H9 (cell line): ENCODE measurements around the gene SPRED1. TPM values are rescaled to one million over a fixed set of nuclear protein-coding genes. Genes with fewer than 3 reads are reported as not detected.

Source experiments
- DNase-seq: peaks from one replicate; pipeline ENCODE4 v3.0.0-alpha.2; 2017
- H2AFZ ChIP-seq: one replicate; pipeline ENCODE4 v1.6.1; 2013; ENCODE audit warnings: mild to moderate bottlenecking, low read length, control low read depth, moderate library complexity
- H2AK5ac ChIP-seq: 2 replicates; pipeline ENCODE4 v1.6.1; 2013; ENCODE audit warnings: low read length, control low read depth, mixed read lengths; ENCODE audit not compliant: insufficient read length
- H2BK120ac ChIP-seq: one replicate; pipeline ENCODE4 v1.6.1; 2013; ENCODE audit warnings: low read depth, mild to moderate bottlenecking, low read length, control low read depth, inconsistent platforms; ENCODE audit not compliant: poor library complexity, severe bottlenecking
- H2BK12ac ChIP-seq: 2 replicates; pipeline ENCODE4 v1.6.1; 2013; ENCODE audit warnings: low read length, control low read depth, mixed read lengths, low read depth; ENCODE audit not compliant: insufficient read length
- H2BK15ac ChIP-seq: 2 replicates; pipeline ENCODE4 v1.6.1; 2013; ENCODE audit warnings: low read depth, low read length, control low read depth
- H2BK20ac ChIP-seq: one replicate; pipeline ENCODE4 v1.6.1; 2013; ENCODE audit warnings: low read depth, mild to moderate bottlenecking, low read length, control low read depth, inconsistent platforms; ENCODE audit not compliant: poor library complexity, severe bottlenecking
- H2BK5ac ChIP-seq: 2 replicates; pipeline ENCODE4 v1.6.1; 2013; ENCODE audit warnings: low read length, control low read depth, mixed read lengths; ENCODE audit not compliant: insufficient read length
- H3K14ac ChIP-seq: 2 replicates; pipeline ENCODE4 v1.6.1; 2013; ENCODE audit warnings: low read length, control low read depth; ENCODE audit not compliant: insufficient read depth
- H3K18ac ChIP-seq: 2 replicates; pipeline ENCODE4 v1.6.1; 2013; ENCODE audit warnings: low read depth, mild to moderate bottlenecking, mixed read lengths, low read length, control low read depth; ENCODE audit not compliant: insufficient read length
- H3K23ac ChIP-seq: 2 replicates; pipeline ENCODE4 v1.6.1; 2013; ENCODE audit warnings: low read length, control low read depth, mixed read lengths, low read depth; ENCODE audit not compliant: insufficient read length
- H3K23me2 ChIP-seq: 2 replicates; pipeline ENCODE4 v1.6.1; 2013; ENCODE audit warnings: low read depth, mild to moderate bottlenecking, mixed read lengths, low read length, control low read depth; ENCODE audit not compliant: insufficient read length, poor library complexity, severe bottlenecking
- H3K27ac ChIP-seq: 2 replicates; pipeline ENCODE4 v1.5.1; 2013; ENCODE audit warnings: low read length, control low read depth, mixed read lengths, low read depth; ENCODE audit not compliant: insufficient read length
- H3K27me3 ChIP-seq: 2 replicates; pipeline ENCODE4 v1.6.1; 2013; ENCODE audit warnings: low read length, control low read depth, inconsistent platforms; ENCODE audit not compliant: insufficient read depth
- H3K4ac ChIP-seq: 2 replicates; pipeline ENCODE4 v1.6.1; 2013; ENCODE audit warnings: low read depth, mild to moderate bottlenecking, control low read depth, inconsistent platforms, low read length, moderate library complexity
- H3K4me1 ChIP-seq: 2 replicates; pipeline ENCODE4 v1.6.1; 2013; ENCODE audit warnings: low read length, control low read depth, inconsistent platforms; ENCODE audit not compliant: insufficient read depth
- H3K4me2 ChIP-seq: 2 replicates; pipeline ENCODE4 v1.6.1; 2013; ENCODE audit warnings: low read length, control low read depth, mixed read lengths; ENCODE audit not compliant: insufficient read length, insufficient read depth
- H3K56ac ChIP-seq: 2 replicates; pipeline ENCODE4 v1.6.1; 2013; ENCODE audit warnings: low read depth, mild to moderate bottlenecking, mixed read lengths, low read length, control low read depth; ENCODE audit not compliant: insufficient read length
- H3K79me1 ChIP-seq: 2 replicates; pipeline ENCODE4 v1.6.1; 2013; ENCODE audit warnings: low read depth, mild to moderate bottlenecking, moderate library complexity, low read length, control low read depth, inconsistent platforms; ENCODE audit not compliant: insufficient read depth, poor library complexity, severe bottlenecking
- H3K79me2 ChIP-seq: 2 replicates; pipeline ENCODE4 v1.6.1; 2013; ENCODE audit warnings: low read length, control low read depth, inconsistent platforms; ENCODE audit not compliant: insufficient read depth
- H3K9ac ChIP-seq: 2 replicates; pipeline ENCODE4 v1.6.1; 2013; ENCODE audit warnings: low read length, control low read depth, mixed read lengths; ENCODE audit not compliant: insufficient read length; ENCODE audit errors: extremely low read depth
- H3K9me3 ChIP-seq: one replicate; pipeline ENCODE4 v1.6.1; 2013; ENCODE audit warnings: low read depth, low read length, inconsistent platforms; ENCODE audit not compliant: control insufficient read depth
- H3T11ph ChIP-seq: one replicate; pipeline ENCODE4 v1.6.1; 2013; ENCODE audit warnings: mild to moderate bottlenecking, low read length, control low read depth, inconsistent platforms
- H4K20me1 ChIP-seq: one replicate; pipeline ENCODE4 v1.6.1; 2013; ENCODE audit not compliant: control insufficient read depth, insufficient read length, insufficient read depth
- H4K5ac ChIP-seq: 2 replicates; pipeline ENCODE4 v1.6.1; 2013; ENCODE audit warnings: low read depth, mild to moderate bottlenecking, mixed read lengths, low read length, control low read depth; ENCODE audit not compliant: insufficient read length
- H4K8ac ChIP-seq: replicated peaks from 2 replicates; pipeline ENCODE4 v1.6.1; 2013; ENCODE audit warnings: low read length, control low read depth, mixed read lengths, low read depth; ENCODE audit not compliant: insufficient read length
- H4K91ac ChIP-seq: 2 replicates; pipeline ENCODE4 v1.6.1; 2013; ENCODE audit warnings: low read depth, mild to moderate bottlenecking, moderate library complexity, mixed read lengths, low read length, control low read depth; ENCODE audit not compliant: insufficient read length
- H3K27ac Mint-ChIP-seq, 3 experiments: 2 replicates in 2 of 3; 3 replicates in 1 of 3; pipeline ENCODE4 v1.8.0; 2020 to 2021; ENCODE audit warnings: mixed read lengths in 3 of 3, mild to moderate bottlenecking in 1 of 3, moderate library complexity in 1 of 3
- H3K27me3 Mint-ChIP-seq: 2 replicates; pipeline ENCODE4 v1.8.0; 2021; ENCODE audit warnings: low read depth, mild to moderate bottlenecking, moderate library complexity, mixed read lengths
- H3K36me3 Mint-ChIP-seq, 3 experiments: 2 replicates in 2 of 3; 3 replicates in 1 of 3; pipeline ENCODE4 v1.8.0; 2020 to 2021; ENCODE audit warnings: low read depth in 3 of 3, mixed read lengths in 3 of 3; ENCODE audit not compliant: insufficient read depth in 1 of 3
- H3K4me1 Mint-ChIP-seq, 2 experiments: 2 replicates each; pipeline ENCODE4 v1.8.0; 2020; ENCODE audit warnings: mixed read lengths in 2 of 2
- H3K4me3 Mint-ChIP-seq, 2 experiments: 2 replicates in 1 of 2; 3 replicates in 1 of 2; pipeline ENCODE4 v1.8.0; 2020 to 2021; ENCODE audit warnings: mild to moderate bottlenecking in 2 of 2, mixed read lengths in 2 of 2, moderate library complexity in 1 of 2
- H3K9me3 Mint-ChIP-seq, 2 experiments: 2 replicates in 1 of 2; 3 replicates in 1 of 2; pipeline ENCODE4 v1.8.0; 2020; ENCODE audit warnings: mild to moderate bottlenecking in 2 of 2, mixed read lengths in 2 of 2, moderate library complexity in 1 of 2
- CTCF ChIP-seq: fragments of 200-600 bp; sonication (generic); conservative IDR thresholded peaks from 3 replicates; pipeline ENCODE4 v1.8.0; 2021; ENCODE audit warnings: antibody characterized with exemption, mild to moderate bottlenecking
- WGBS: extraction: QIAGEN DNeasy Blood & Tissue Kit; methylation state at CpG from one replicate; pipeline ENCODE4 v1.1.7; 2013; ENCODE audit warnings: missing lambda C conversion rate, low lambda C conversion rate, mixed read lengths; ENCODE audit not compliant: insufficient read length; ENCODE audit errors: extremely low coverage; 5-methylcytosine and 5-hydroxymethylcytosine counted together
- total RNA-seq: library from RNA; stranded (reverse); gene quantifications from 2 replicates; pipeline ENCODE4 v1.2.1, GENCODE V29; 2021

SPRED1 gene
- total RNA-seq, 1 experiment from 2014 or later = 41.0 TPM

GRCh38 chr15:38401701-38402100, 149.1 kb downstream of the SPRED1 start:
- Histone ChIP-seq H3K79me2 (no peaks in the 10 kb centered on the region), H3K23me2 (no peaks in the 10 kb centered on the region), H3K9me3 (no peaks in the 10 kb centered on the region), H3K4ac (no peak overlapping the region), H2AFZ (no peak overlapping the region), H4K5ac (no peak overlapping the region), H2BK15ac (no peak overlapping the region), H4K8ac (no peak overlapping the region), H3K79me1 (no peaks in the 10 kb centered on the region), H3K14ac (no peak overlapping the region), H2BK20ac (no peak overlapping the region), H2BK5ac (no peak overlapping the region), H2AK5ac (no peak overlapping the region), H3K9ac (no peak overlapping the region), H3K56ac (no peak overlapping the region), H3K27me3 (no peaks in the 10 kb centered on the region), H2BK12ac (no peak overlapping the region), H4K20me1 (no peaks in the 10 kb centered on the region), H3T11ph (no peak overlapping the region), H3K18ac (no peak overlapping the region), H3K23ac (no peak overlapping the region), H3K27ac (no peak overlapping the region), H3K4me2 (no peak overlapping the region), H4K91ac (no peak overlapping the region), H2BK120ac (no peak overlapping the region), H3K4me1 (no peaks in the 10 kb centered on the region)
- no CpG with 5 or more reads among the region's 5 CpGs for whole genome bisulfite sequencing
- no peak overlapping the region for H3K4me3 Mint-ChIP-seq
- H3K27me3 Mint-ChIP-seq = no peaks in the 10 kb centered on the region
- DNase-seq = no peak
- H3K4me1 Mint-ChIP-seq = peaks cover 2 to 3% of the 10 kb centered on the region in 2 experiments; a peak in 3 of 4 replicates
- H3K9me3 Mint-ChIP-seq = peaks cover 0 to 8% of the 10 kb centered on the region in 2 experiments; a peak in 3 of 5 replicates
- H3K36me3 Mint-ChIP-seq = peaks cover 0 to 3% (median 0%) of the 10 kb centered on the region in 3 experiments; a peak in 3 of 7 replicates
- H3K27ac Mint-ChIP-seq = no peak overlapping the region
- no peak for TF ChIP-seq CTCF
